Activated B cell treated with CpG ODN at 0.5 μM for 24 hours (primary cell): ENCODE measurements around the gene ABRACL. TPM values are rescaled to one million over a fixed set of nuclear protein-coding genes. Genes with fewer than 3 reads are reported as not detected.

ENCODE experiments used
- ATAC-seq: fragments of 200-7000 bp; cut with Tn5 transposase; one replicate; pipeline ENCODE4 v1.10.0; 2021; ENCODE audit warnings: low read depth, mild to moderate bottlenecking, moderate library complexity
- CTCF ChIA-PET: fragments of 350-600 bp; sonication (Branson Sonifier 250); formaldehyde crosslinking; loops from one replicate; lab custom pipeline; 2021; ENCODE audit warnings: antibody characterized with exemption; lab: Charles Lee
- POLR2A ChIA-PET: fragments of 350-600 bp; sonication (Branson Sonifier 250); formaldehyde crosslinking; loops from one replicate; lab custom pipeline; 2021; ENCODE audit warnings: antibody characterized with exemption; lab: Charles Lee
- DNase-seq: peaks from one replicate; pipeline ENCODE4 v3.0.0; 2022
- H3K27ac Mint-ChIP-seq: one replicate; pipeline ENCODE4 v1.8.0; 2020; ENCODE audit warnings: mixed read lengths
- H3K27me3 Mint-ChIP-seq: one replicate; pipeline ENCODE4 v1.8.0; 2021; ENCODE audit warnings: mixed read lengths
- H3K36me3 Mint-ChIP-seq: one replicate; pipeline ENCODE4 v1.8.0; 2021; ENCODE audit warnings: low read depth, mixed read lengths
- H3K4me1 Mint-ChIP-seq: one replicate; pipeline ENCODE4 v1.8.0; 2021; ENCODE audit warnings: mixed read lengths
- H3K4me3 Mint-ChIP-seq: one replicate; pipeline ENCODE4 v1.8.0; 2020; ENCODE audit warnings: mild to moderate bottlenecking, mixed read lengths
- H3K9me3 Mint-ChIP-seq: one replicate; pipeline ENCODE4 v1.8.0; 2020; ENCODE audit warnings: mixed read lengths
- intact Hi-C: fragments of 100-400 bp; cut with micrococcal nuclease; formaldehyde crosslinking; loops from one replicate; pipeline ENCODE4 v1.15.1; 2024
- total RNA-seq: library from RNA; stranded (reverse); gene quantifications from 2 replicates; pipeline ENCODE4 v1.2.3, GENCODE V29; 2022
- TF ChIP-seq, protein P1 (sequence below): fragments of 200-600 bp; IDR thresholded peaks from one replicate; pipeline ENCODE4 v1.8.0; 2022; ENCODE audit warnings: antibody characterized with exemption, mild to moderate bottlenecking

Gene ABRACL
- total RNA-seq, 1 donor from 2014 or later, result 63.8 TPM

GRCh38 chr6:139028215-139028657 is 309 bp upstream of the ABRACL start:
- no peak overlapping the region for H3K4me3 Mint-ChIP-seq
- ATAC-seq (no peak), DNase-seq (no peak)
- H3K36me3 Mint-ChIP-seq, result peaks cover 3% of the 10 kb centered on the region
- peaks cover 13% of the 10 kb centered on the region for H3K4me1 Mint-ChIP-seq
- CTCF ChIA-PET, result no interaction called here
- no peaks in the 10 kb centered on the region for H3K27me3 Mint-ChIP-seq
- TF ChIP-seq, protein P1, sequence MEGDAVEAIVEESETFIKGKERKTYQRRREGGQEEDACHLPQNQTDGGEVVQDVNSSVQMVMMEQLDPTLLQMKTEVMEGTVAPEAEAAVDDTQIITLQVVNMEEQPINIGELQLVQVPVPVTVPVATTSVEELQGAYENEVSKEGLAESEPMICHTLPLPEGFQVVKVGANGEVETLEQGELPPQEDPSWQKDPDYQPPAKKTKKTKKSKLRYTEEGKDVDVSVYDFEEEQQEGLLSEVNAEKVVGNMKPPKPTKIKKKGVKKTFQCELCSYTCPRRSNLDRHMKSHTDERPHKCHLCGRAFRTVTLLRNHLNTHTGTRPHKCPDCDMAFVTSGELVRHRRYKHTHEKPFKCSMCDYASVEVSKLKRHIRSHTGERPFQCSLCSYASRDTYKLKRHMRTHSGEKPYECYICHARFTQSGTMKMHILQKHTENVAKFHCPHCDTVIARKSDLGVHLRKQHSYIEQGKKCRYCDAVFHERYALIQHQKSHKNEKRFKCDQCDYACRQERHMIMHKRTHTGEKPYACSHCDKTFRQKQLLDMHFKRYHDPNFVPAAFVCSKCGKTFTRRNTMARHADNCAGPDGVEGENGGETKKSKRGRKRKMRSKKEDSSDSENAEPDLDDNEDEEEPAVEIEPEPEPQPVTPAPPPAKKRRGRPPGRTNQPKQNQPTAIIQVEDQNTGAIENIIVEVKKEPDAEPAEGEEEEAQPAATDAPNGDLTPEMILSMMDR, result no peak
- H3K27ac Mint-ChIP-seq, result peak overlapping the region; percentile 95
- POLR2A ChIA-PET, result interaction anchor here (0.7 to 4.9 kb wide), 8 partner anchors 9 to 912 kb away, joined by 3 to 43 read pairs (median 8); partner anchors contain the start of genes CCDC28A, CITED2 and REPS1
- intact Hi-C loops, result loop anchor here (1.0 to 5.0 kb wide), 5 partner anchors 12 to 336 kb away; partner anchors contain the start of gene REPS1
- H3K9me3 Mint-ChIP-seq, result no peaks in the 10 kb centered on the region

- DNase-seq (no peak), ATAC-seq (peak; percentile 21)
- TF ChIP-seq, protein P1, result no peak
- intact Hi-C loops, result loop anchor here (1.0 to 5.0 kb wide), 8 partner anchors 95 to 345 kb away; partner anchors contain the start of genes CCDC28A and CITED2
- peaks cover 14% of the 10 kb centered on the region for H3K4me1 Mint-ChIP-seq
- no peaks in the 10 kb centered on the region for H3K27me3 Mint-ChIP-seq
- peaks cover 15% of the 10 kb centered on the region for H3K36me3 Mint-ChIP-seq
- no peak overlapping the region for H3K4me3 Mint-ChIP-seq
- no peaks in the 10 kb centered on the region for H3K9me3 Mint-ChIP-seq
- ChIA-PET CTCF (interaction anchor here (1.9 kb wide), 1 partner anchor 41 kb away, joined by 5 read pairs; the partner anchor contains the start of gene REPS1), POLR2A (interaction anchor here (0.5 to 4.9 kb wide), 19 partner anchors 11 to 1074 kb away, joined by 3 to 43 read pairs (median 4); partner anchors contain the start of genes CCDC28A, CITED2 and REPS1)
- H3K27ac Mint-ChIP-seq, result no peak overlapping the region
Observed at GRCh38 chr6:139029470-139030227, 1.1 kb downstream of the ABRACL start.

DNA sequence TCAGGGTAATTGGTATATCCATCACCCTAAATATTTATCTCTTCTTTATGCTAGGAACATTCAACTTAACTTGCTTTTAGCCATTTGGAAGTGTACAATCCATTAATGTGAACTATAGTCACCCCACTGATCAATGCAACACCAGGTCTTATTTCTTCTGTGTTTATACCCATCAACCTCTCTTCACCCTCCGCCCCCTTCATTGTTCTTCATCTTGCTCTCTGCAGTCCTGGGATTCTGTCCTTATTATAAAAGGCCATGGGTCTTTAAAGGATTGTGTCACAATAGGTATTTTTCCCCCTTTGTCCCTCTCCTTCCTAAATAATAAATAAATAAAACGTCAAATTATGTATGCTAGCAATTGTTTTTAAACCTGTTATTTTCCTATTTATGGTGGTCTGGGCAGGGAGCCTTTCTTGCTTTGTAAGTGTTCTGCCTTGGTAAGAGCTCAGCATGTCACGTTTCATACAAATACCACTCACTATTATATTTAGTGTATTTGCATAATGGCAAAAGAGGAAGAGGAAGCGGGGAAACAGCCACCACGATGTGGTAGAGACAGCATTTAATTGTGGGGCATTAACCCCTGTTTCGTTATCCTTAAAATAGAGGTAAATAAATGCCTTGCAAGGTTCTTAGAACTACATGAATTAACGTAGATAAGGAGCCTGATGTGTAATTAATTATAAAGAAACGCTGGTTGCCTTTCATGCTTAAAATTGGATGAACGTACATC is 1.9 kb downstream of the ABRACL start:
- no peaks in the 10 kb centered on the region for H3K9me3 Mint-ChIP-seq
- no peaks in the 10 kb centered on the region for H3K27me3 Mint-ChIP-seq
- H3K36me3 Mint-ChIP-seq, result peaks cover 23% of the 10 kb centered on the region
- TF ChIP-seq, protein P1, result no peak
- H3K27ac Mint-ChIP-seq, result no peak overlapping the region
- ChIA-PET POLR2A (interaction anchor here (0.5 to 4.9 kb wide), 15 partner anchors 14 to 1075 kb away, joined by 3 to 43 read pairs (median 5); partner anchors contain the start of genes CCDC28A, CITED2, HECA and REPS1), CTCF (interaction anchor here (0.9 to 1.9 kb wide), 2 partner anchors 42 to 334 kb away, joined by 5 read pairs; partner anchors contain the start of gene REPS1)
- intact Hi-C loops, result loop anchor here (1.0 to 2.0 kb wide), 3 partner anchors 94 to 214 kb away; no protein-coding TSS in a partner anchor
- DNase-seq, result no peak
- peaks cover 13% of the 10 kb centered on the region for H3K4me1 Mint-ChIP-seq
- ATAC-seq, result peak; percentile 52
- no peak overlapping the region for H3K4me3 Mint-ChIP-seq

DNA sequence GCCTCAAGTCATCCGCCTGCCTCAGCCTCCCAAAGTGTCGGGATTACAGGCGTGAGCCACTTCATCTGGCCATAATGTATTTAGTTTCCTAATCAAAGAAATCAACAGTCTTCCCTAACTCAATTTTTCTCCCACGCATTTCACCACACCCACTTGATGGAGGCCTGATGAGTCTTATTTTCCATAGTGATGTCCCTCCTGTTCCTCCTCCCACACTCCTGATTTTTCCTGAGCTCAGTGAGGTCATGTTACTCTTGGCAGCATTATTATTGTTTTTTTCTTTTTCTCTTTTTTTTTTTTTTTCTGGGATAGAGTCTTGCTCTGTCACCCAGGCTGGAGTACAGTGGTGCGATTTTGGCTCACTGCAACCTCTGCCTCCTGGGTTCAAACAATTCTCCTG is 8.9 kb downstream of the ABRACL start:
- ATAC-seq (no peak), DNase-seq (no peak)
- ChIA-PET CTCF (no interaction called here), POLR2A (no interaction called here)
- TF ChIP-seq, protein P1, result no peak
- H3K4me3 Mint-ChIP-seq, result no peak overlapping the region
- no peaks in the 10 kb centered on the region for H3K27me3 Mint-ChIP-seq
- no peaks in the 10 kb centered on the region for H3K9me3 Mint-ChIP-seq
- peaks cover 67% of the 10 kb centered on the region for H3K36me3 Mint-ChIP-seq
- intact Hi-C loops, result no loop called here
- H3K4me1 Mint-ChIP-seq, result peaks cover 2% of the 10 kb centered on the region
- no peak overlapping the region for H3K27ac Mint-ChIP-seq
